Fibroblast of mammary gland (primary cell): ENCODE results near the gene CHRNE.
"Not testable (repeated sequence)": the region's sequence is repeated elsewhere in the genome, so short reads cannot be mapped to it uniquely, and the experiment has no call there.

Source experiments
- DNase-seq: peaks from one replicate; pipeline ENCODE4 v3.0.0-alpha.2; 2010; ENCODE audit warnings: low read depth
- H3K4me3 ChIP-seq: 2 replicates; pipeline ENCODE4 v1.5.1; 2011; ENCODE audit warnings: low read depth, mild to moderate bottlenecking, low read length, moderate library complexity; ENCODE audit not compliant: control insufficient read depth
- TF ChIP-seq, protein P1 (sequence below): conservative IDR thresholded peaks from 2 replicates; pipeline ENCODE4 v1.5.1; 2011; ENCODE audit warnings: low read depth, low read length, inconsistent platforms; ENCODE audit not compliant: control insufficient read depth, insufficient read depth

Gene CHRNE

DNA sequence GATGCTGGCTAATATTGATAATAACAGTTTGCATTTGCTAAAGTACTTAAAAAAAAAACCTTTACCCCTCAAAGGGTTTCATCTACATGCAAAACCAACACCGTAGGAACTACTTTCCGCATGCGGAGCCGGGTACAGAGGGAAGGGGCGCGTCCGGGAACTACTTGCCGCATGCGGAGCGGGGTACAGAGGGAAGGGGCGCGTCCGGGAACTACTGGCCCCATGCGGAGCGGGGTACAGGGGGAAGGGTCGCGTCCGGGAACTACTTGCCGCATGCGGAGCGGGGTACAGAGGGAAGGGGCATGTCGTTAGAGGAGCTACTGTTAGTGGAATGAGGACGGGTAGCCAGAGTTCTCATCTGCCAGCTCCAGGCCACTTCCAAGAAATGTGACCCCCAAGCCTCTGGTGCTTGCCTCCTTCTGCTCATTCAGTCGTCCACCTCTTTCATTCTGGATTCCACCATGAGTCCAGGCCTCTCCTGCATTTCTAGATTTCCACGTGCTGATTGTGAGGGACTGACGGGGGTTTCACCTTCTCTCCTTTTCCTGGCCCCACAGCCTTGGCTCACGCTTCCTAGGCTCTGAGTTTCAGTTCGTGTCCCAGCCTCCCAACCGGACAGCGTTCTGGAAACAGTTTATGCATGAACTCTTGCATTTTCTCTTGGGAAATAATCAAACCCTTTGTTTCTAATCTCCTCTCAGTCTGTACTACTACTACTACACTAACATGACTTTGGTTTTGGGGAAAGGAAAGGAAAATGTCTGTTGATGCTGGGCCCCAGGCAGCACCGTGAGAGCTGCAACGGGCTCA, 42.9 kb downstream of the CHRNE start:
- TF ChIP-seq, protein P1, sequence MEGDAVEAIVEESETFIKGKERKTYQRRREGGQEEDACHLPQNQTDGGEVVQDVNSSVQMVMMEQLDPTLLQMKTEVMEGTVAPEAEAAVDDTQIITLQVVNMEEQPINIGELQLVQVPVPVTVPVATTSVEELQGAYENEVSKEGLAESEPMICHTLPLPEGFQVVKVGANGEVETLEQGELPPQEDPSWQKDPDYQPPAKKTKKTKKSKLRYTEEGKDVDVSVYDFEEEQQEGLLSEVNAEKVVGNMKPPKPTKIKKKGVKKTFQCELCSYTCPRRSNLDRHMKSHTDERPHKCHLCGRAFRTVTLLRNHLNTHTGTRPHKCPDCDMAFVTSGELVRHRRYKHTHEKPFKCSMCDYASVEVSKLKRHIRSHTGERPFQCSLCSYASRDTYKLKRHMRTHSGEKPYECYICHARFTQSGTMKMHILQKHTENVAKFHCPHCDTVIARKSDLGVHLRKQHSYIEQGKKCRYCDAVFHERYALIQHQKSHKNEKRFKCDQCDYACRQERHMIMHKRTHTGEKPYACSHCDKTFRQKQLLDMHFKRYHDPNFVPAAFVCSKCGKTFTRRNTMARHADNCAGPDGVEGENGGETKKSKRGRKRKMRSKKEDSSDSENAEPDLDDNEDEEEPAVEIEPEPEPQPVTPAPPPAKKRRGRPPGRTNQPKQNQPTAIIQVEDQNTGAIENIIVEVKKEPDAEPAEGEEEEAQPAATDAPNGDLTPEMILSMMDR: no peak
- no peak for DNase-seq
- no peak overlapping the region for H3K4me3 ChIP-seq

DNA sequence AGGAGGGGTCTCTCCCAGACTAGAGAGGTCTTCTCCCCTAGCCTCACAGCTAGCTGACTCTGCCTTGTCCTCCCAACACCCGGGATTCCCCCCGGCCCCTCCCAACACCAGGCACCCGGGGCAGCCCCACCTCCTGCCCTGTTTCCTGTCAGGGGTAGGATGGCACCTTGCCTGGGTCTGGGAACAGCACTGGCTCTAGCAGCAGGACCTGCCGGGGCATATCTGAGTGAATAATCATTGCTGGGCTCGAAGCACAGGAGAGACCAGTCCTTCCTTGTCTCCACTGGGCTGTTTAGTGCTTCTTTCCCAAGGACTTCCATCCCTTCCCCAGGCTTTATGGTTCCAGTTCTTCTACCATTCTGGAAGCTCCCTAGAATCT, 44.0 kb downstream of the CHRNE start:
- TF ChIP-seq, protein P1: no peak
- DNase-seq: no peak
- no peak overlapping the region for H3K4me3 ChIP-seq

DNA sequence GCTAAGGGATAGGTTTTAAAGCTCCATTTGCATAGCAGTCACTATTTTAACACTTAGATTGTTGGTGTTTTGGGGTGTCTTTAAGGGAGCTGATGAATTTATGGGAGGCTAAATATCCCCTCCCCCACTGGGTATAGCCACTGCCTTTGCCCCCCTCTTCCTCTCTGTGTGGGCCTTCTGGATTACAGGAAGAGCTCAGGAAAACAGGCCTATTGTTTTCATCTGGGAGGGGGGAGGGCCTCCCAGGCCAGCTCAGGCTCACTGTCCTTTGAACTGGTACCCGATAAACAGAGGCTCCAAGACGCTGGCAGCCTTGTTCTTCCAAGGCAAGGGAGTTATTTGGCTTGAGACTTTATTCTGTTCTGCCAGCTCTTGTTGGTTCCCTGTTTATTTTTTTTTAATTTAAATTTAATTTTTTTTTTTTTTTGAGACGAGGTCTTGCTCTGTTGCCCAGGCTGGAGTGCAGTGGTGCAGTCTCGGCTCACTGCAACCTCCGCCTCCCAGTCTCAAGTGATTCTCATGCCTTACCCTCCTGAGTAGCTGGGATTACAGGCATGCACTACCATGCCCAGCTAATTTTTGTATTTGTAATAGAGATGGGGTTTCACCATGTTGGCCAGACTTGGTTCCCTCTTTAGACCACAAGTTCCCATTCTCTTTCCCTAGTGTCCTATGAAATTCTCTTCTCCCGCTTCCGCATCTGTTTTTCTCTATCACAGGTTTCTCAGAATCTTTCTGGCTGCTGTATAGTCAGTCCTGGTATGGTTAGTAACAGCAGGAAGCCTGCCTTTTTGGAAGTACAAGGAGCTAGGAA, 44.6 kb downstream of the CHRNE start:
- no peak for DNase-seq
- TF ChIP-seq, protein P1: no peak
- no peak overlapping the region for H3K4me3 ChIP-seq

DNA sequence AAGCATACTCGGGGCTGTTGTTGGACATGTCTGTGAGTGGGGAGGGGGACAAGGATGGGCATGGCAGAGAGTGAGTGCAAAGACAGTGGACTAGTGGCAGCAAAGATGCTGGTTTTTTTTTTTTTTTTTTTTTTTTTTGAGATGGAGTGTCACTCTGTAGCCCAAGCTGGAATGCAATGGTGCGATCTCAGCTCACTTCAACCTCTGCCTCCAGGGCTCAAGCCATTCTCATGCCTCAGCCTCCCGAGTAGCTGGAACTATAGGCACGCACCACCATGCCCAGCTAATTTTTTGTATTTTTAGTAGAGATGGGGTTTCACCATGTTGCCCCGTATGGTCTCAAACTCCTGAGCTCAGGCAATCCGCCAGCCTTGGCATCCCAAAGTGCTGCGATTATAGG, 45.6 kb downstream of the CHRNE start:
- DNase-seq, H3K4me3 ChIP-seq: not testable (repeated sequence)

DNA sequence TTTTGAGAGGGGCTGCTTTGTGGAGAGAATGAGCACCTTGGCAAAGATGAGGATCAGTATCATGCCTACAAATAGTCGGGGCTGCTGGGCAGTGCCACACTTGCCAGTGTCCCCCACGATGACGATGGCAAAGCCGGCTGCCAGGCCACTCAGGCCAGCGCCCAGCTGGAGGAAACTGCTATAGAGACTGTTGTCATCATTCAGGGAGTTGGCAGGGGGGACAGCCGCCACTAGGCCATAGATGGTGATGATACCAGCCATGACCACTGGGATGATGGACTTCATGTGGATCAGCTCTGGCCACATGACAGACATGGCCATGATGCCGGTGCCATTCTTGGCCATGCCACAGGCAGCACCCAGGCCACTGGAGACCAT, 46.0 kb downstream of the CHRNE start:
- H3K4me3 ChIP-seq: no peak overlapping the region
- TF ChIP-seq, protein P1: no peak
- DNase-seq: no peak

DNA sequence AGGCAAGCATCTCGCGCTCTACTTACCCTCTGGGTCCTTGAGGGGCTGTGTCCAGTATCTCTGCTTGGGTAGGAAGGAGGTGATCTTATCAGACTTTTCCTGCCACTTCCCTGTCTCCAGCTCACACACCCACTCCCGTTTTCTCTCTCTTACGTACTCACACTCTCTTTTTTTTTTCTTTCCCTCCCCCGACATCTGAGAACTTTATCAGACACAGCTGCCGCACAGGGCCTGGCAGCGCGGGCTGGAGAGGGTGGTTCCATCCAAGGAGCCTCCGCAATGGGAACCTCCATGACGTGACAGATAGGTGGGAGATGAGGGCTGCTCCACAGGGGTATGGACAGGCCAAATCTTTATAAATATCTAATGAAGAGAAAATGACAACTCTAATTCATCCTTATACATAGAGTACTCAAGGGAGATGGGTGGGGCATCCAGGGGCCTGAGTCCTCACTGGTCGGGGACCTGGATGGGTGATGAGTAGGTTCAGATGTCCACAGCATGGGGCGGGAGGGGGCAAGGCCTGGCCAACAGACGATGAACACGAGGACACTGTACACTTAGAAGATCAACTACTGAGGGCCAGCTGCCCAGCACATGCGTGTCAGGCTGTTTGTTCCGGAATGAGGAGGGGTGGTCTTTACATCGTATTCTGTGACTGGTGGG, 46.5 kb downstream of the CHRNE start:
- H3K4me3 ChIP-seq: no peak overlapping the region
- no peak for DNase-seq
- TF ChIP-seq, protein P1: no peak

DNA sequence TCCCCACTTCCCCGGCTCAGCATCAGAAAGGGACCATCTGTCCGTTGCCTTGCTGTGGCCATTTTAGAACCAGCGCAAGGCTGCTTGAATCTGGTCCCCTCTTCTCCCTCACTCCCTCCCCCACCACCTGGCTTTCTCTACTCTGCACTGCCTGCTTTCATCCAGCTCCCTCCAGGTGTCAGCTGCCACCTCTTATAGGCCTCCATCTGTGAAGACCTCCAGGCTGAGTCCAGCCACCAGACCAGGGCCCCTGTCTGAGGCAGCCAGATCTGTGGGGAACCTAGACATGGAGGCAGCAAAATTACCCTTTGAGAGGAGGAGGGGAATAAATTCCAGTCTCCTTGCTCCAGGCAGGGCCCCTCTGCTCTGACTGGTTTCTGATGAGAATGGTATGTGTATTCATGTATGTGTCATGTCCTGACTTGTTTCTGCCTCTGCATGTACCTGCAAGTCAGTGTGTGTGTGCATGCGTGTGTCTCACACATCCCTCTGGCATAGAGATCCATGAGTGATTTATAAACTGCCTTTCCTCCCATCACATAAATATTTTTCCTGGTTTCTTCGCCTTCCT, 48.7 kb downstream of the CHRNE start:
- peak; percentile 19 for DNase-seq
- H3K4me3 ChIP-seq: no peak overlapping the region
- TF ChIP-seq, protein P1: no peak
